ENCODE results near the gene TSPAN9. TPM values are rescaled to one million over a fixed set of nuclear protein-coding genes. Genes with fewer than 3 reads are reported as not detected.

TSPAN9 gene
- total RNA-seq, 1 donor from 2014 or later, result 81.2 TPM

DNA sequence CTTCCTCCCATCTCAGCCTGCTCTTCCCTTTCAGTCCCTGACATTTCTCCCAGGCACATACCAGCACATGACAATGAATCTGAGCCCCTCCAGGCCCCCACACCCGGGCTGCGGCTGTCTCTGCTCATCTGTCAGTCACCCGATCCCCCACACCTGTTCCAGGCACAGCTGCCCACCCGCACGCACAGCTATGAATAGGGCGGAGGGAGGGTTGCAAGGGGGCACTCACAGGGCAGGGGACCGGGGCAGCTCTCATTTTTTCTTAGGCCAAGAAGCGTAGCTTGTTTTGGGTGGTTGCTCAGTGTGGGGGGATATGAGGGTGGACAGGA lies 43.7 kb upstream of the TSPAN9 start:
- no peaks in the 10 kb centered on the region for H3K9me3 ChIP-seq
- intact Hi-C loops (cut with DNase I), result no loop called here
- no peak overlapping the region for H3K4me3 ChIP-seq
- ATAC-seq (no peak), DNase-seq (no peak)
- H3K36me3 ChIP-seq, result peaks cover 7% of the 10 kb centered on the region
- no peak overlapping the region for H3K27ac ChIP-seq
- no peaks in the 10 kb centered on the region for H3K27me3 ChIP-seq
- H3K4me1 ChIP-seq, result peaks cover 4% of the 10 kb centered on the region
- TF ChIP-seq, protein P1, sequence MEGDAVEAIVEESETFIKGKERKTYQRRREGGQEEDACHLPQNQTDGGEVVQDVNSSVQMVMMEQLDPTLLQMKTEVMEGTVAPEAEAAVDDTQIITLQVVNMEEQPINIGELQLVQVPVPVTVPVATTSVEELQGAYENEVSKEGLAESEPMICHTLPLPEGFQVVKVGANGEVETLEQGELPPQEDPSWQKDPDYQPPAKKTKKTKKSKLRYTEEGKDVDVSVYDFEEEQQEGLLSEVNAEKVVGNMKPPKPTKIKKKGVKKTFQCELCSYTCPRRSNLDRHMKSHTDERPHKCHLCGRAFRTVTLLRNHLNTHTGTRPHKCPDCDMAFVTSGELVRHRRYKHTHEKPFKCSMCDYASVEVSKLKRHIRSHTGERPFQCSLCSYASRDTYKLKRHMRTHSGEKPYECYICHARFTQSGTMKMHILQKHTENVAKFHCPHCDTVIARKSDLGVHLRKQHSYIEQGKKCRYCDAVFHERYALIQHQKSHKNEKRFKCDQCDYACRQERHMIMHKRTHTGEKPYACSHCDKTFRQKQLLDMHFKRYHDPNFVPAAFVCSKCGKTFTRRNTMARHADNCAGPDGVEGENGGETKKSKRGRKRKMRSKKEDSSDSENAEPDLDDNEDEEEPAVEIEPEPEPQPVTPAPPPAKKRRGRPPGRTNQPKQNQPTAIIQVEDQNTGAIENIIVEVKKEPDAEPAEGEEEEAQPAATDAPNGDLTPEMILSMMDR (IDR thresholded peaks at IDR 0.05), result no peak

DNA sequence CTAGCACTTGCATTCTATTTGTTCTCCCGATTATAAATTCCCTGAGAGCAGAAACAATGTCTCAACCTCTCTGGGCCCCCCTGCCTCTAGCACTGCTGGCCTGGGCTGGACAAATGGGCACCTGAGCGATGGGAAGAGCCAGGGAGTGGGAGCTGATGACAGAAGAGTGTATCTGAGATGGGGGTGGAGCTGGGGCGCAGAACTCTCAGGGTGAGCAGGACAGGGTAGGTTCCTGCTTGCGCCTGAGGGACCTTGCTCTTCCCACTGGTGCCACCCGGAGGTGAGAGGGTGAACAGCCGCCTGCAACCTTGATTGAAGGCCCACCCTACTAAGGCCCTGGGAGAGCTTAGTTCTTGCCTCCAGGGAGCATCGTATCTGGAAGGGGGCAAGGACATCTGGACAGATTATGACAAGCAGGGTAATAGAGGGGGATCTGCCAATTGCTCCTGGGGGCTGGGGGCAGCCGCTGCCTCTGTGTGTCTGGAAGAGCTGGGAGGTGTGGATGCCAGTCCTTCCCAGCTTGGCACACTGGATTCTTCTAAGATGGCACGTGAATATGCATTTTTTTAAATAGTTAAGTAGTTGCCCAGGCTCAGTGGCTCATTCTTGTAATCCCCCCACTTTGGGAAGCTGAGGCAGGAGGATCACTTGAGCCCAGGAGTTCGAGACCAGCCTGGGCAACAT lies 43.0 kb upstream of the TSPAN9 start:
- Histone ChIP-seq H3K4me1 (peaks cover 4% of the 10 kb centered on the region), H3K9me3 (no peaks in the 10 kb centered on the region), H3K4me3 (no peak overlapping the region), H3K27ac (no peak overlapping the region), H3K27me3 (no peaks in the 10 kb centered on the region), H3K36me3 (peaks cover 7% of the 10 kb centered on the region)
- intact Hi-C loops (cut with DNase I), result no loop called here
- TF ChIP-seq, protein P1 (IDR thresholded peaks at IDR 0.05), result peak; percentile 63
- ATAC-seq, result peak; percentile 75
- peak; percentile 74 for DNase-seq

DNA sequence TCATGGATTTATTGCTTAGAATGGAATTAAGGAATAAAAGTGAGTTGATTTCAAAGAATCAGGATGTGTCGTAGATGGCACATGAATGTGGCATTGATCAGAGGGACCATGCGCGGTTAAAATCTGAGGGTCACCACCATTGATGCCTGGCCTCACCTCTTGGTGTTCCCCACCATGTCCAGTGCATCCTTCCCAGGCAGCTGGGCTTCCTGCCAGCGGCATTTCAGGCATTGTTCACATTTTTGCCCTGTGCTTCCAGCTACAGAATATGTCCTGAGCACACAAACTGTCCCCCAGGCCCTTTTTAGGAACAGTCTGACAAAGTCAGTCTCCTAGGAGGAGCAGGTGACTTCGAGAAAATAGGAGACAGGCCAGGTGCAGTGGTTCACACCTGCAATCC lies 42.0 kb upstream of the TSPAN9 start:
- H3K27me3 ChIP-seq, result no peaks in the 10 kb centered on the region
- intact Hi-C loops (cut with DNase I), result no loop called here
- TF ChIP-seq, protein P1 (IDR thresholded peaks at IDR 0.05), result no peak
- DNase-seq, result no peak
- peaks cover 7% of the 10 kb centered on the region for H3K36me3 ChIP-seq
- peaks cover 4% of the 10 kb centered on the region for H3K4me1 ChIP-seq
- no peak overlapping the region for H3K4me3 ChIP-seq
- H3K27ac ChIP-seq, result no peak overlapping the region
- no peak for ATAC-seq
- no peaks in the 10 kb centered on the region for H3K9me3 ChIP-seq

DNA sequence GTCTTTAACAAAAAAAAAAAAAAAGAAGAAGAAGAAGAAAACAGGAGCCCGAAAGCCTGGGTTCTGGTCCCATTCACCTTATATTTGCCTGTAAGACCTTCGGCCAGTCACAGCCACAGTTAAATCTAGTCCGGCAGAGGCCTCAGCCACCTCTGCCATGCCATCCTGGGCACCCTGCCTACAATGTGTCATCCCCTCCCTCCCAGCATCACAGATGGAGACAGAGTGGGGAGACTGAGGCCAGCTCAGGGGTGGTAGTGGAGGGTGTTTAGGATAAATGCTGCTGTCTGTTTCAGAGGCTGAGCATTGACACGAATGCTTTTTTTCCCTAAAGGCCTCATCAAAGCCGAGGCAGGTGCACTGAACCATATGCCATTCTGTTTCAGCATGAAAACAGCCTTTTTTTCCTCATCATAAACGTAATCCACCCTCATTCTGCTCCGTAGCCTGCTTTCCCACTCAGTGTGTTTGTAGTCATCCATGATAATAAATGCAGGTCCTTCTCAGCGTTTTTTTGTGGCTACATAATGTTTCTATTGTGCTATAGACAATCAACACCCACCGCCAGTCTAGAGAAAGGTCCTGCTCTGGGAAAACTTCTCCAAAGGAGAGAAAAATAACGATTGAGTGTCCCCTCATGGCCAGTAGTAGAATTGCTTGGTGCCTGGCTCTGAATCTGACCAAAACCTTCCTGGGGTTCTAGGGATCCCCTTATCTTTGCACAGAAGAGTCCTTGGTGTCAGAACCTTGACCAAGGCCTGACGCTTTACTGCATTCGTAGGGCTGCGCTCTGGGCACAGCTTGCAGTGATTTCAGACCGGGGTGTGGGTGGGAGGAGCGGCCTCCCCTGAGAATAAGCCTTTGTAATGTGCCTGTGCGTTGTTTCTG lies 41.1 kb upstream of the TSPAN9 start:
- Histone ChIP-seq H3K4me3 (no peak overlapping the region), H3K27me3 (no peaks in the 10 kb centered on the region), H3K27ac (no peak overlapping the region), H3K4me1 (peaks cover 4% of the 10 kb centered on the region), H3K36me3 (peaks cover 7% of the 10 kb centered on the region), H3K9me3 (no peaks in the 10 kb centered on the region)
- TF ChIP-seq, protein P1 (IDR thresholded peaks at IDR 0.05), result no peak
- intact Hi-C loops (cut with DNase I), result no loop called here
- DNase-seq (no peak), ATAC-seq (no peak)

DNA sequence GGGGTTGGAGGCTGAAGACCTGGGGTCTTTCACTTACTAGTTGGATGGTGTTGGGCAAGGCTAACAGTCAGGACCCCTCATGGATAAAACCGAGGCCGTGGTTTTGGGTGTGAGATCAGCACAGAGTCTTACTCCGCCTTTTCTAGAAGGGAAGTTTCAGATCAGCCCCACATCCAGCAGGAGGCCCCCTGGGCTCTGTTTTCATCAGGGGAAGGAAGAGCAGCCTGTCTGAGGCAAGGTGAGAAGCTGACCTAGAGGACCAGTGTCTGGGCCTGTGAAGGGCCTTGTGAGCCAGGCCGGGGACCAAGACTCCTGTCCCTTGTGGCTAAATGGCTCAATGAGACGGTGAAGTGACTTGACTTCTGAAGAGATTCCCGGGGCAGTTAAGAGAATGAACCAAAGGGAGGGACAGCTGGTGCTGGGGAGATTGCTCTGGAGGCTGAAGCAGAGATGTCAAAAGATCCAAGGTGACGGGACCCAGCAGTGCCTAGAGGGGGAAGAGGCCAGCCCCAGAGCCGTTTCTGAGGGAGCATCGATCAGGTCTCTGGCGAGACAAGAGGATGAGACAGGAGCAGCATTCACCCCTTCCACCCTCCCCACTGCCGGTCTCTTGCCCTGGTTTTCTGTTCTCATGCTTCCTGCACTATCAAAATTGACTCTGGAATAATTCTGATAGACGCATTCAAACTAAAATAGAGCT lies 40.1 kb upstream of the TSPAN9 start:
- Histone ChIP-seq H3K27me3 (no peaks in the 10 kb centered on the region), H3K36me3 (peaks cover 7% of the 10 kb centered on the region), H3K4me3 (no peak overlapping the region), H3K4me1 (peaks cover 4% of the 10 kb centered on the region), H3K9me3 (no peaks in the 10 kb centered on the region), H3K27ac (no peak overlapping the region)
- intact Hi-C loops (cut with DNase I), result no loop called here
- no peak for DNase-seq
- TF ChIP-seq, protein P1 (IDR thresholded peaks at IDR 0.05), result no peak
- no peak for ATAC-seq

All from upper lobe of right lung (tissue), 1 donor.